HCT116 (cell line): Measurements from ENCODE around the gene NHERF1. TPM values are rescaled to one million over a fixed set of nuclear protein-coding genes. Genes with fewer than 3 reads are reported as not detected.

Experiments used
- ATAC-seq: fragments of 200-7000 bp; cut with Tn5 transposase; 2 replicates; pipeline ENCODE4 v1.9.1; 2020; ENCODE audit warnings: mild to moderate bottlenecking, moderate library complexity
- BruUV-seq: library from RNA; stranded (reverse); fragments of 400-500 nt; replicated peaks from 2 replicates; lab custom pipeline; 2021; lab: Mats Ljungman, UMichigan
- CTCF ChIA-PET: fragments of 300-600 bp; sonication (Branson Sonifier 250); formaldehyde crosslinking; loops from one replicate; lab custom pipeline; 2021; ENCODE audit warnings: antibody characterized with exemption; lab: Charles Lee
- POLR2A ChIA-PET: fragments of 300-600, 350-600 bp; sonication (Branson Sonifier 250); formaldehyde crosslinking; loops from one replicate; lab custom pipeline; 2021; ENCODE audit warnings: antibody characterized with exemption; lab: Charles Lee
- RAD21 ChIA-PET, 2 experiments: fragments of 300-600 bp; sonication (Branson Sonifier 250); formaldehyde crosslinking; loops; one replicate each; lab custom pipeline; 2023; ENCODE audit warnings: low total read pairs in 2 of 2; ENCODE audit not compliant: uncharacterized antibody in 2 of 2, unreplicated experiment in 2 of 2, low non-redundant PET in 1 of 2; lab: Charles Lee
- DNase-seq: peaks from one replicate; pipeline ENCODE4 v3.0.0-alpha.2; 2010; ENCODE audit warnings: low read depth, low spot score
- H2AFZ ChIP-seq: fragments of 200-600 bp; shearing (Covaris generic), sonication (generic); 2 replicates; pipeline ENCODE4 v1.6.1; 2017; ENCODE audit warnings: low read depth, mixed run types, mixed read lengths, antibody characterized with exemption, low read length; ENCODE audit not compliant: poor library complexity, severe bottlenecking
- H3K27ac ChIP-seq: 2 replicates; pipeline ENCODE4 v1.5.1; 2012; ENCODE audit warnings: low read depth, low read length
- H3K27me3 ChIP-seq: fragments of 200-600 bp; sonication (generic); 2 replicates; pipeline ENCODE4 v1.6.1; 2016; ENCODE audit warnings: mixed run types, low read length, mixed read lengths; ENCODE audit not compliant: insufficient read depth
- H3K36me3 ChIP-seq, 2 experiments: fragments of 200-500 bp in 1 of 2; fragments of 200-600 bp in 1 of 2; sonication (Bioruptor generic) in 1 of 2; sonication (generic) in 1 of 2; 2 replicates each; pipeline versions ENCODE4 v1.5.1 to v1.6.1; 2014 to 2016; ENCODE audit warnings: low read length in 2 of 2, inconsistent platforms in 1 of 2, mixed read lengths in 1 of 2, mixed run types in 1 of 2; ENCODE audit not compliant: insufficient read depth in 2 of 2, control insufficient read depth in 1 of 2
- H3K4me1 ChIP-seq, 2 experiments: fragments of 200-600 bp in 1 of 2; sonication (generic) in 1 of 2; 2 replicates each; pipeline versions ENCODE4 v1.5.1 to v1.6.1; 2012 to 2017; ENCODE audit warnings: low read length in 2 of 2, inconsistent platforms in 1 of 2, mild to moderate bottlenecking in 1 of 2, mixed read lengths in 1 of 2, mixed run types in 1 of 2, moderate library complexity in 1 of 2; ENCODE audit not compliant: insufficient read depth in 2 of 2, control insufficient read depth in 1 of 2
- H3K4me2 ChIP-seq: fragments of 200-600 bp; sonication (generic); 2 replicates; pipeline ENCODE4 v1.6.1; 2017; ENCODE audit warnings: mixed run types, low read length, mixed read lengths
- H3K4me3 ChIP-seq, 2 experiments: fragments of 200-600 bp in 1 of 2; sonication (generic) in 1 of 2; replicated peaks in 1 of 2; 2 replicates each; pipeline ENCODE4 v1.5.1; 2011 to 2016; ENCODE audit warnings: low read length in 2 of 2, control low read depth in 1 of 2, low read depth in 1 of 2, mild to moderate bottlenecking in 1 of 2, mixed read lengths in 1 of 2, mixed run types in 1 of 2
- H3K79me2 ChIP-seq: fragments of 200-600 bp; sonication (generic); 2 replicates; pipeline ENCODE4 v1.6.1; 2017; ENCODE audit warnings: mild to moderate bottlenecking, mixed run types, low read length, moderate library complexity, mixed read lengths; ENCODE audit not compliant: insufficient read depth
- H3K9ac ChIP-seq: fragments of 200-600 bp; sonication (generic); 2 replicates; pipeline ENCODE4 v1.6.1; 2016; ENCODE audit warnings: low read length, mixed read lengths
- H3K9me2 ChIP-seq: fragments of 200-600 bp; sonication (generic), shearing (Covaris generic); 2 replicates; pipeline ENCODE4 v1.6.1; 2017; ENCODE audit warnings: mixed run types, mild to moderate bottlenecking, moderate library complexity; ENCODE audit not compliant: insufficient read depth
- H3K9me3 ChIP-seq, 2 experiments: fragments of 200-500 bp in 1 of 2; fragments of 200-600 bp in 1 of 2; sonication (Bioruptor generic) in 1 of 2; sonication (generic) in 1 of 2; 2 replicates each; pipeline ENCODE4 v1.6.1; 2014 to 2017; ENCODE audit warnings: low read length in 2 of 2, mixed read lengths in 2 of 2, inconsistent platforms in 1 of 2, low read depth in 1 of 2, mild to moderate bottlenecking in 1 of 2, mixed run types in 1 of 2, moderate library complexity in 1 of 2; ENCODE audit not compliant: control insufficient read depth in 1 of 2, insufficient read depth in 1 of 2
- H4K20me1 ChIP-seq: fragments of 200-600 bp; sonication (generic), shearing (Covaris generic); 2 replicates; pipeline ENCODE4 v1.6.1; 2017; ENCODE audit warnings: mixed run types, mild to moderate bottlenecking, moderate library complexity; ENCODE audit not compliant: insufficient read depth
- ELF1 ChIP-seq: IDR thresholded peaks from 2 replicates; pipeline ENCODE4 v1.6.1; 2012; ENCODE audit warnings: low read depth, borderline replicate concordance
- EZH2phosphoT487 ChIP-seq: fragments of 200-600 bp; IDR thresholded peaks from 2 replicates; pipeline ENCODE4 v1.6.1; 2018; ENCODE audit warnings: antibody characterized with exemption, borderline replicate concordance
- FOSL1 ChIP-seq: IDR thresholded peaks from 2 replicates; pipeline ENCODE4 v1.6.1; 2012; ENCODE audit warnings: low read depth
- RAD21 ChIP-seq: IDR thresholded peaks from 2 replicates; pipeline ENCODE4 v1.6.1; 2012; ENCODE audit warnings: low read depth, mild to moderate bottlenecking
- SIN3A ChIP-seq: IDR thresholded peaks from 2 replicates; pipeline ENCODE4 v1.6.1; 2012; ENCODE audit warnings: low read depth
- SP1 ChIP-seq: IDR thresholded peaks from 2 replicates; pipeline ENCODE4 v1.6.1; 2012; ENCODE audit warnings: low read depth
- SRF ChIP-seq: IDR thresholded peaks from 2 replicates; pipeline ENCODE4 v1.6.1; 2012; ENCODE audit warnings: low read depth
- TCF7L2 ChIP-seq: IDR thresholded peaks from 2 replicates; pipeline ENCODE4 v1.7.0; 2011; ENCODE audit warnings: borderline replicate concordance, inconsistent platforms; ENCODE audit not compliant: insufficient read depth, insufficient read length; ENCODE audit errors: extremely low read depth
- YY1 ChIP-seq: IDR thresholded peaks from 2 replicates; pipeline ENCODE4 v1.6.1; 2011; ENCODE audit warnings: low read length, low read depth, moderate library complexity, mild to moderate bottlenecking; ENCODE audit not compliant: insufficient replicate concordance; ENCODE audit errors: extremely low read depth
- intact Hi-C: fragments of 100-400 bp; cut with micrococcal nuclease; formaldehyde crosslinking; loops from 2 replicates; pipeline ENCODE4 v1.10.0; 2022
- total RNA-seq: library from RNA; stranded (reverse); gene quantifications from one replicate; pipeline ENCODE4 v1.2.1, GENCODE V29; 2021; ENCODE audit not compliant: unreplicated experiment
- TF ChIP-seq, protein P1 (sequence below), 3 experiments: fragments of 200-600 bp in 1 of 3; sonication (generic) in 1 of 3; IDR thresholded peaks in 2 of 3; conservative IDR thresholded peaks in 1 of 3; 2 replicates each; pipeline ENCODE4 v1.5.1; 2012 to 2017; ENCODE audit warnings: low read depth in 2 of 3, low read length in 2 of 3, antibody characterized with exemption in 1 of 3, borderline replicate concordance in 1 of 3, control low read depth in 1 of 3, mild to moderate bottlenecking in 1 of 3, mixed read lengths in 1 of 3, mixed run types in 1 of 3, moderate library complexity in 1 of 3; ENCODE audit not compliant: insufficient read depth in 1 of 3
- TF ChIP-seq, protein P2 (sequence below): IDR thresholded peaks from 2 replicates; pipeline ENCODE4 v1.6.1; 2012
- TF ChIP-seq, protein P3 (sequence below): IDR thresholded peaks from 2 replicates; pipeline ENCODE4 v1.6.1; 2012

NHERF1 gene
- total RNA-seq, 1 experiment from 2014 or later, result 129 TPM

DNA sequence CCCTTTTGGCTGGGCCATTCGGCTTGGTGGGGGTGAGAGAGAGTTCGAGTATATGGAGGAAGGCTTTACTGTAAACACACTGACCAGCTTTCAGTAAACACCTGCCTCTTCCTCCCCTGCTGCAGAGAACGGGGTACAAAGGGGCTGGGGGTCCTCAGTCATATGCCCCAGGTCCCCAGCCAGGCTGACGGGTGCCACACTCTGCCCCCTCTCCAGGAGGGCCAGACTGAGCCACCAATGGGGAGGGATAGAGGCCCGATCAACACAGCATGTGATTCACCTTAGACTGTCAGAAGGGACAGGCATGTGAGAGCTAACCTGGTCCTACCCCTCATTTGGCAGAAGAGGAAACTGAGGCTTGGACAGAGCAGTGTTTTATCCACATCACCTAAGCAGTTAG, 13.0 kb downstream of the NHERF1 start:
- peaks cover 52% of the 10 kb centered on the region for H3K79me2 ChIP-seq
- no peak overlapping the region for H3K27ac ChIP-seq
- H3K4me3 ChIP-seq, result no peak overlapping the region
- no peaks in the 10 kb centered on the region; the same call in 1 of the 2 replicates for H4K20me1 ChIP-seq
- peaks cover 0 to 4% of the 10 kb centered on the region in 2 experiments; a peak in 1 of 4 replicates for H3K36me3 ChIP-seq
- H3K4me2 ChIP-seq, result no peak overlapping the region
- ATAC-seq, result no peak
- DNase-seq, result no peak
- H3K27me3 ChIP-seq, result no peaks in the 10 kb centered on the region
- TF ChIP-seq TCF7L2, result no peak
- TF ChIP-seq, protein P1, sequence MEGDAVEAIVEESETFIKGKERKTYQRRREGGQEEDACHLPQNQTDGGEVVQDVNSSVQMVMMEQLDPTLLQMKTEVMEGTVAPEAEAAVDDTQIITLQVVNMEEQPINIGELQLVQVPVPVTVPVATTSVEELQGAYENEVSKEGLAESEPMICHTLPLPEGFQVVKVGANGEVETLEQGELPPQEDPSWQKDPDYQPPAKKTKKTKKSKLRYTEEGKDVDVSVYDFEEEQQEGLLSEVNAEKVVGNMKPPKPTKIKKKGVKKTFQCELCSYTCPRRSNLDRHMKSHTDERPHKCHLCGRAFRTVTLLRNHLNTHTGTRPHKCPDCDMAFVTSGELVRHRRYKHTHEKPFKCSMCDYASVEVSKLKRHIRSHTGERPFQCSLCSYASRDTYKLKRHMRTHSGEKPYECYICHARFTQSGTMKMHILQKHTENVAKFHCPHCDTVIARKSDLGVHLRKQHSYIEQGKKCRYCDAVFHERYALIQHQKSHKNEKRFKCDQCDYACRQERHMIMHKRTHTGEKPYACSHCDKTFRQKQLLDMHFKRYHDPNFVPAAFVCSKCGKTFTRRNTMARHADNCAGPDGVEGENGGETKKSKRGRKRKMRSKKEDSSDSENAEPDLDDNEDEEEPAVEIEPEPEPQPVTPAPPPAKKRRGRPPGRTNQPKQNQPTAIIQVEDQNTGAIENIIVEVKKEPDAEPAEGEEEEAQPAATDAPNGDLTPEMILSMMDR (IDR thresholded peaks at IDR 0.05 in 2 of 3, conservative IDR thresholded peaks at IDR 0.05 in 1 of 3; ENCODE audit: borderline replicate concordance in 1 of 3, insufficient read depth in 1 of 3, low read depth in 2 of 3, low read length in 2 of 3), result no peak
- TF ChIP-seq YY1, result no peak
- TF ChIP-seq SIN3A, result no peak
- TF ChIP-seq, protein P2, sequence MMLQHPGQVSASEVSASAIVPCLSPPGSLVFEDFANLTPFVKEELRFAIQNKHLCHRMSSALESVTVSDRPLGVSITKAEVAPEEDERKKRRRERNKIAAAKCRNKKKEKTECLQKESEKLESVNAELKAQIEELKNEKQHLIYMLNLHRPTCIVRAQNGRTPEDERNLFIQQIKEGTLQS, result no peak
- TF ChIP-seq, all 23 proteins: peak for 0
- H3K9me3 ChIP-seq, result no peaks in the 10 kb centered on the region
- ChIA-PET POLR2A (interaction anchor here (3.9 kb wide), 1 partner anchor 12 kb away, joined by 18 read pairs; no protein-coding TSS in a partner anchor), RAD21 (no interaction called here), CTCF (interaction anchor here (0.6 to 1.5 kb wide), 3 partner anchors 10 to 566 kb away, joined by 3 to 6 read pairs (median 4); partner anchors contain the start of gene NAT9)
- no peak overlapping the region for H3K9ac ChIP-seq
- no peaks in the 10 kb centered on the region for H3K9me2 ChIP-seq
- BruUV-seq, result no TSS peak
- H3K4me1 ChIP-seq, result peaks cover 46 to 52% of the 10 kb centered on the region in 2 experiments
- intact Hi-C loops, result no loop called here
- no peak overlapping the region for H2AFZ ChIP-seq

DNA sequence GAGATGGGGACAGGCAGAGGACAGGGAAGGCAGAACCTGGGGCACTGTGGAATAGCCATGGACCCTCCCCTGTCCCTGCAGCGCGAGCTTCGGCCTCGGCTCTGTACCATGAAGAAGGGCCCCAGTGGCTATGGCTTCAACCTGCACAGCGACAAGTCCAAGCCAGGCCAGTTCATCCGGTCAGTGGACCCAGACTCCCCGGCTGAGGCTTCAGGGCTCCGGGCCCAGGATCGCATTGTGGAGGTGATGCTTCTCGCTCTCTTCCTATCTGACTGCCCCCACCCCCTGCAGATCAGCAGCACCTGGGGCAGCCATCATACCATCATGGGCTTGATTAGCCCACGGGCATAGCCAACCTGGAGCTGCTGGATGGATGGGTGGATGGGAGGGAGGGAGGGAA, 13.5 kb downstream of the NHERF1 start:
- Histone ChIP-seq H3K4me1 (peaks cover 41 to 47% of the 10 kb centered on the region in 2 experiments), H3K27ac (no peak overlapping the region), H3K27me3 (no peaks in the 10 kb centered on the region), H3K9me2 (no peaks in the 10 kb centered on the region), H3K79me2 (peaks cover 47% of the 10 kb centered on the region), H3K4me3 (no peak overlapping the region), H3K4me2 (no peak overlapping the region), H3K9me3 (no peaks in the 10 kb centered on the region), H3K36me3 (peaks cover 0 to 4% of the 10 kb centered on the region in 2 experiments; a peak in 1 of 4 replicates), H2AFZ (no peak overlapping the region), H3K9ac (no peak overlapping the region), H4K20me1 (no peaks in the 10 kb centered on the region; the same call in 1 of the 2 replicates)
- ChIA-PET POLR2A (no interaction called here), CTCF (interaction anchor here (1.0 to 1.5 kb wide), 2 partner anchors 9 to 14 kb away, joined by 4 to 6 read pairs; partner anchors contain the start of gene NAT9), RAD21 (no interaction called here)
- DNase-seq (no peak), ATAC-seq (no peak)
- intact Hi-C loops, result no loop called here
- no TSS peak for BruUV-seq
- TF ChIP-seq RAD21 (no peak), SIN3A (no peak), SP1 (no peak), SRF (no peak), FOSL1 (no peak), ELF1 (no peak), EZH2phosphoT487 (no peak)
- TF ChIP-seq, protein P1 (IDR thresholded peaks at IDR 0.05 in 2 of 3, conservative IDR thresholded peaks at IDR 0.05 in 1 of 3; ENCODE audit: borderline replicate concordance in 1 of 3, insufficient read depth in 1 of 3, low read depth in 2 of 3, low read length in 2 of 3), result no peak
- TF ChIP-seq, protein P2, result no peak
- TF ChIP-seq, protein P3, sequence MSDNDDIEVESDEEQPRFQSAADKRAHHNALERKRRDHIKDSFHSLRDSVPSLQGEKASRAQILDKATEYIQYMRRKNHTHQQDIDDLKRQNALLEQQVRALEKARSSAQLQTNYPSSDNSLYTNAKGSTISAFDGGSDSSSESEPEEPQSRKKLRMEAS, result no peak
